ENCODE measurements around the gene METTL24. TPM values are rescaled to one million over a fixed set of nuclear protein-coding genes. Genes with fewer than 3 reads are reported as not detected.

The METTL24 gene
- total RNA-seq, 1 donor from 2014 or later = 0.67 TPM

GRCh38 chr6:110256366-110256765 is 101.8 kb downstream of the METTL24 start:
- Mint-ChIP-seq H3K27ac (ENCODE audit: unreplicated experiment) (no peak overlapping the region), H3K9me3 (ENCODE audit: low read depth) (peaks cover 8% of the 10 kb centered on the region), H3K4me3 (ENCODE audit: unreplicated experiment) (no peak overlapping the region), H3K4me1 (ENCODE audit: low read depth) (no peaks in the 10 kb centered on the region), H3K36me3 (ENCODE audit: low read depth) (no peaks in the 10 kb centered on the region), H3K27me3 (ENCODE audit: low read depth) (peaks cover under 1% of the 10 kb centered on the region)
- no peak for TF ChIP-seq CTCF (IDR thresholded peaks at IDR 0.05)
- no peak for DNase-seq (ENCODE audit: low spot score)

- H3K27ac Mint-ChIP-seq (ENCODE audit: unreplicated experiment) = no peak overlapping the region
- DNase-seq (ENCODE audit: low spot score) = no peak
- no peak for TF ChIP-seq CTCF (IDR thresholded peaks at IDR 0.05)
- no peaks in the 10 kb centered on the region for H3K36me3 Mint-ChIP-seq (ENCODE audit: low read depth)
- no peak overlapping the region for H3K4me3 Mint-ChIP-seq (ENCODE audit: unreplicated experiment)
- H3K4me1 Mint-ChIP-seq (ENCODE audit: low read depth) = no peaks in the 10 kb centered on the region
- no peaks in the 10 kb centered on the region for H3K27me3 Mint-ChIP-seq (ENCODE audit: low read depth)
- H3K9me3 Mint-ChIP-seq (ENCODE audit: low read depth) = peaks cover 5% of the 10 kb centered on the region
Measured at GRCh38 chr6:110255211-110255750, 102.9 kb downstream of the METTL24 start.

GRCh38 chr6:110250838-110251237 is 107.3 kb downstream of the METTL24 start:
- Mint-ChIP-seq H3K4me1 (ENCODE audit: low read depth) (no peaks in the 10 kb centered on the region), H3K36me3 (ENCODE audit: low read depth) (no peaks in the 10 kb centered on the region), H3K27me3 (ENCODE audit: low read depth) (peaks cover 2% of the 10 kb centered on the region), H3K27ac (ENCODE audit: unreplicated experiment) (no peak overlapping the region), H3K9me3 (ENCODE audit: low read depth) (no peaks in the 10 kb centered on the region), H3K4me3 (ENCODE audit: unreplicated experiment) (no peak overlapping the region)
- DNase-seq (ENCODE audit: low spot score) = no peak
- TF ChIP-seq CTCF (IDR thresholded peaks at IDR 0.05) = no peak

- no peaks in the 10 kb centered on the region for H3K36me3 Mint-ChIP-seq (ENCODE audit: low read depth)
- H3K4me3 Mint-ChIP-seq (ENCODE audit: unreplicated experiment) = no peak overlapping the region
- H3K4me1 Mint-ChIP-seq (ENCODE audit: low read depth) = no peaks in the 10 kb centered on the region
- no peak overlapping the region for H3K27ac Mint-ChIP-seq (ENCODE audit: unreplicated experiment)
- no peak for TF ChIP-seq CTCF (IDR thresholded peaks at IDR 0.05)
- no peak for DNase-seq (ENCODE audit: low spot score)
- H3K27me3 Mint-ChIP-seq (ENCODE audit: low read depth) = peaks cover 2% of the 10 kb centered on the region
- no peaks in the 10 kb centered on the region for H3K9me3 Mint-ChIP-seq (ENCODE audit: low read depth)
Measured at GRCh38 chr6:110250058-110250457, 108.1 kb downstream of the METTL24 start.

- no peak for DNase-seq (ENCODE audit: low spot score)
- peaks cover 1% of the 10 kb centered on the region for H3K36me3 Mint-ChIP-seq (ENCODE audit: low read depth)
- peaks cover 2% of the 10 kb centered on the region for H3K27me3 Mint-ChIP-seq (ENCODE audit: low read depth)
- no peak overlapping the region for H3K27ac Mint-ChIP-seq (ENCODE audit: unreplicated experiment)
- no peaks in the 10 kb centered on the region for H3K4me1 Mint-ChIP-seq (ENCODE audit: low read depth)
- TF ChIP-seq CTCF (IDR thresholded peaks at IDR 0.05) = no peak
- no peak overlapping the region for H3K4me3 Mint-ChIP-seq (ENCODE audit: unreplicated experiment)
- H3K9me3 Mint-ChIP-seq (ENCODE audit: low read depth) = no peaks in the 10 kb centered on the region
Measured at GRCh38 chr6:110246900-110247546, 111.1 kb downstream of the METTL24 start.

Measured in chondrocyte (in vitro differentiated cells).